ENCODE data around the gene RNF130.

- TF ChIP-seq POLR2A (IDR thresholded peaks at IDR 0.05; ENCODE audit: low read length), result peak; percentile 14
- no peak for TF ChIP-seq GATA1 (IDR thresholded peaks at IDR 0.05; ENCODE audit: low read depth, low read length)
Measured at GRCh38 chr5:180105827-180106312, 34.3 kb upstream of the RNF130 start.

Measured in erythroblast (primary cell).